Stimulated activated CD4-positive, alpha-beta T cell treated with anti-CD3 and anti-CD28 coated beads, Interleukin-15, amount 100 ng/mL, for 24 hours (primary cell): ENCODE results near the gene TRIM16.
"Not testable (repeated sequence)": the region's sequence is repeated elsewhere in the genome, so short reads cannot be mapped to it uniquely, and the experiment has no call there.

Experiments
- DNase-seq: peaks from one replicate; pipeline ENCODE4 v3.0.0-alpha.2; 2020

The TRIM16 gene

DNA sequence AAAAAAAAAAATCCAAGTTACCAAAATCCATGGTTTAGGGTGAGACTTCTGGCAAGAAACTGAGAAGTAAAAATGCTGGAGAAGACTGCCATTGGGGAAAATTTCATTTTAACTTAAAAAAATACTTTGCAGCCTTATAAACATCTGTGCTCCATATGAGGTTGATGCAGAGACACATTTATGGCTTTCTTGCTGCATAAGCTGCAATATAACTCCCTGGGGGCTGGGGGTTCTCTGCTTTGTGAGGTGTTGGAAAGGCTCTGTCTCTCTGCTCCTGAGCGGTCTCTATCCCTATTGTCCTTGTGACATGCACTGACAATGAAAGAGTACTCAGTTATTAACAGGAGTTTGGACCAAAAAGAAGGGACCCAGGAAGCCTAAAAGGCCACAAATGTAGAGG, 71.0 kb downstream of the TRIM16 start:
- DNase-seq, result not testable (repeated sequence)

GRCh38 chr17:15592960-15593359, 91.2 kb downstream of the TRIM16 start:
- DNase-seq, result not testable (repeated sequence)

DNA sequence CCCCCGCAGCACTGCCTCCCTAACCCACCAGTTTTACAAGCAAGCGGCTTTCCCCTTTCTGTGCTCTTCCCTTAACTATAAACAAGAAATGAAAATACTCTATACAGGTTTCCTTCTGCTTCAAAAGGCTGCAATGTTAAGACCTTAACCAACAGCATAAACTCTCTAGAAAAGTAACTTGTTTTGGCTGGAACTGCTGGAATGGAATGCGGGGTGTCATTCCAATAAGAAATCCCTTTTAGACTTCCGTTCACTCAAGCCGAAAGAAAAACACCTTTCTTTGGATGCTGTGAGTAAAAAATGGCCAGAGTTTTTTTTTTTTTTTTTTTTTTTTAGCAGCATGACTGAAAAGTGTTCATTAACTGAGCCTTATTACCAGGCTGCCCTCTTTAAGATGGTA, 92.1 kb downstream of the TRIM16 start:
- DNase-seq, result not testable (repeated sequence)

GRCh38 chr17:15590844-15591243, 93.3 kb downstream of the TRIM16 start:
- DNase-seq, result not testable (repeated sequence)

DNA sequence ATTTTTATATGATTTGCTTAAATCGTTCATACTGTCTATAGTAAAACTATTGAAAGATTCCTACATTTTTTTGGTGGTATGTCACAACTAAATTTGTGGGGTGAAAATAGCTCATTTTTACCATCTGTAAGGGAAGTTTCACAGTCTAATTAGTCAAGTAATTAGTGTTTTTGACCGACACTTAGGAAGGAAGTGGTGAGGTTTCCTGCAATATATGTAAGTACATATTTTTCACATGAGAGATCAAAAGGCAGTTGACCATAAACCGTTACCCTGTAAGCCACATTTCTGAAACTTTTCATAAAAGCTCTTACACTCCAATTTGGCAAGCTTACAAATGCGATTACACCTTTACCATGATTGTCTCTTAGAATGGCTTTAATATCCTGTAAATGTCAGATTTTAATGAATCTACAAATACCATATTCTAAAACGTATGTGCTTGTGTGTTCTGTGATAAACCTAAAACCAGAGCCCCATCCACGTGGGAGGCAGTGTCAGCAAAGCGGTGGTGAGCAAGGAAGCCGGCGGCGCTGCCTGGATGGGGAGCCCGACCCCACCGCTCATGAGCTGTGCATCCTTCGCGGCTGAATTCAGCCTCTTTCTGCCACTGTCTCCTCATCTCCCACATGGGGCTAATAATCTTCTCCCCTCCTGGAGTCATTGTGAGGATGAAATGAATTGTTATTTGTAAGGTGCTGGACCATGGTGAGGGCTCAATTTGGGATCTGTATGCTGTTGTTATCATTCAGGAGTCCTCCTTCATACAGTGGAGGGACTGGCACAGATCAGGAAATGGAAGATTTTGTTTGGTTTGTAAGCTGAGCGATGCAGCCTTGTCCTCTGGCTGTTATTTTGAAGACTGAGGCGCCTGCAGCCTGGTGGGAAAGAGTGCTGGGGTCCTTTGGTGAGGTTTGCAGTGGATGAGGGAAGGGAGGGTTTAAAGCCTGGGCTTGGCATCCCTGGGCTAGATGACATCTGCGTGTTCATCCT, 94.3 kb downstream of the TRIM16 start:
- DNase-seq, result peak; percentile 58

- not testable (repeated sequence) for DNase-seq
Measured at GRCh38 chr17:15588017-15588416, 96.1 kb downstream of the TRIM16 start.

- not testable (repeated sequence) for DNase-seq
Measured at GRCh38 chr17:15583313-15583712, 100.8 kb downstream of the TRIM16 start.

- DNase-seq, result not testable (repeated sequence)
Measured at GRCh38 chr17:15581462-15581861, 102.6 kb downstream of the TRIM16 start.
